Stomach (tissue), 9 donors: ENCODE results near the gene BTD. TPM values are rescaled to one million over a fixed set of nuclear protein-coding genes. Genes with fewer than 3 reads are reported as not detected.

Experiments used
- DNase-seq, 2 donors: peaks; one replicate each; pipeline versions ENCODE4 v3.0.0 to v3.0.0-alpha.2; 2013 to 2019
- H3K27ac ChIP-seq, 5 donors: fragments of 200-600 bp in 4 of 5; sonication (generic) in 4 of 5; one replicate each; pipeline ENCODE4 v1.5.1; 2013 to 2019; ENCODE audit warnings: mild to moderate bottlenecking in 1 of 5, moderate library complexity in 1 of 5
- H3K27me3 ChIP-seq, 3 donors: fragments of 200-600 bp; sonication (generic); one replicate each; pipeline ENCODE4 v1.5.1; 2017 to 2019; ENCODE audit warnings: mixed run types in 1 of 3
- H3K36me3 ChIP-seq, 4 donors: fragments of 200-600 bp; sonication (generic); 1 replicate in 3 of 4; 2 replicates in 1 of 4; pipeline ENCODE4 v1.5.1; 2016 to 2019
- H3K4me1 ChIP-seq, 4 donors: fragments of 200-600 bp; sonication (generic); one replicate each; pipeline ENCODE4 v1.5.1; 2016 to 2019
- H3K4me3 ChIP-seq, 4 donors: fragments of 200-600 bp; sonication (generic) in 3 of 4; one replicate each; pipeline ENCODE4 v1.5.1; 2016 to 2019; ENCODE audit warnings: mild to moderate bottlenecking in 1 of 4
- H3K9me3 ChIP-seq, 4 donors: fragments of 200-600 bp; sonication (generic); one replicate each; pipeline ENCODE4 v1.5.1; 2016 to 2019
- EP300 ChIP-seq: sonication (generic); formaldehyde crosslinking; IDR thresholded peaks from one replicate; pipeline ENCODE4 v1.6.1; 2017; ENCODE audit warnings: antibody characterized with exemption
- POLR2A ChIP-seq, 4 donors: fragments of 450-650 bp; IDR thresholded peaks; one replicate each; pipeline ENCODE4 v1.6.1; 2016; ENCODE audit warnings: antibody characterized with exemption in 4 of 4, control low read depth in 2 of 4, mild to moderate bottlenecking in 1 of 4, moderate library complexity in 1 of 4
- POLR2AphosphoS5 ChIP-seq, 3 donors: sonication (generic); formaldehyde crosslinking; IDR thresholded peaks; one replicate each; pipeline ENCODE4 v1.6.1; 2016; ENCODE audit warnings: antibody characterized with exemption in 3 of 3
- WGBS, 5 donors: extraction: QIAGEN DNeasy Blood & Tissue Kit in 3 of 5; methylation state at CpG; one replicate each; pipeline versions ENCODE4 v1.1.5 to v1.1.7; 2013 to 2018; 5-methylcytosine and 5-hydroxymethylcytosine counted together
- intact Hi-C: fragments of 100-400 bp; cut with DNase I; formaldehyde crosslinking; loops from one replicate; pipeline ENCODE4 v1.15.1; 2023; ENCODE audit warnings: low total_unique reads
- polyA plus RNA-seq, 3 donors: library from polyadenylated mRNA; stranded (reverse); fragments of 200-250 nt; gene quantifications; one replicate each; pipeline ENCODE4 v1.2.3, GENCODE V29; 2013
- total RNA-seq, 5 donors: library from RNA; depleted of rRNA; stranded (reverse); fragments of >200 nt; gene quantifications; one replicate each; pipeline versions ENCODE4 v1.1.0 to v1.2.3, GENCODE V29; 2014 to 2016
- TF ChIP-seq, protein P1 (sequence below), 7 experiments: fragments of 450-650 bp in 4 of 7; fragments of 200-600 bp in 3 of 7; sonication (generic) in 3 of 7; IDR thresholded peaks; one replicate each; pipeline ENCODE4 v1.5.1; 2016 to 2019; ENCODE audit warnings: antibody characterized with exemption in 7 of 7, control low read depth in 2 of 7, mild to moderate bottlenecking in 1 of 7
- donor health status: healthy with polysubstance abuse.
- donor health status: Bipolar disorder and iron deficiency.
- donor health status: healthy.

The BTD gene
- total and polyA plus RNA-seq, 8 donors: 2.9 to 102 (median 12.0) TPM

DNA sequence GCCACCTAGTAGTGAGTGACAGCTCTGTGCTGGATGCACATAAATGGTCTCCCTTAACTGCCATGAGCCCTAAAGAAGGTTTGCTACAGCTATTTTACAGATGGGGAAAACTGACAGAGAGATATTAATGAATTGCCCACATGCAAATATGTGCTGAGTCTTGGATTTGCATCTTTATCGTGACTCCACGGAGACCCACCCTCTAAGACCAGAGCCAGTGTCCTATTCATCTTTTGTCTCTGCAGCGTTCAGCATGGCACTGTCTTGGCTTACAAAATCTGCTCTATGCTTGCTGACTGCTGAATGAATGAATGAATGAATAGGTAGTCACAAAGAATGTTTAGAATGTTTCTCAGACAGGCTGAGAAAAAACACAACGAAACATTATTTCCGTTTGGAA is 48.3 kb downstream of the BTD start:
- no peak overlapping the region for H3K4me3 ChIP-seq
- intact Hi-C loops: no loop called here
- TF ChIP-seq, protein P1, sequence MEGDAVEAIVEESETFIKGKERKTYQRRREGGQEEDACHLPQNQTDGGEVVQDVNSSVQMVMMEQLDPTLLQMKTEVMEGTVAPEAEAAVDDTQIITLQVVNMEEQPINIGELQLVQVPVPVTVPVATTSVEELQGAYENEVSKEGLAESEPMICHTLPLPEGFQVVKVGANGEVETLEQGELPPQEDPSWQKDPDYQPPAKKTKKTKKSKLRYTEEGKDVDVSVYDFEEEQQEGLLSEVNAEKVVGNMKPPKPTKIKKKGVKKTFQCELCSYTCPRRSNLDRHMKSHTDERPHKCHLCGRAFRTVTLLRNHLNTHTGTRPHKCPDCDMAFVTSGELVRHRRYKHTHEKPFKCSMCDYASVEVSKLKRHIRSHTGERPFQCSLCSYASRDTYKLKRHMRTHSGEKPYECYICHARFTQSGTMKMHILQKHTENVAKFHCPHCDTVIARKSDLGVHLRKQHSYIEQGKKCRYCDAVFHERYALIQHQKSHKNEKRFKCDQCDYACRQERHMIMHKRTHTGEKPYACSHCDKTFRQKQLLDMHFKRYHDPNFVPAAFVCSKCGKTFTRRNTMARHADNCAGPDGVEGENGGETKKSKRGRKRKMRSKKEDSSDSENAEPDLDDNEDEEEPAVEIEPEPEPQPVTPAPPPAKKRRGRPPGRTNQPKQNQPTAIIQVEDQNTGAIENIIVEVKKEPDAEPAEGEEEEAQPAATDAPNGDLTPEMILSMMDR (IDR thresholded peaks at IDR 0.05): no peak
- TF ChIP-seq POLR2A (IDR thresholded peaks at IDR 0.05) (no peak), POLR2AphosphoS5 (IDR thresholded peaks at IDR 0.05) (no peak), EP300 (no peak)
- peaks cover 0 to 46% (median 20%) of the 10 kb centered on the region in 4 donors for H3K4me1 ChIP-seq
- no peak overlapping the region for H3K27ac ChIP-seq
- no peaks in the 10 kb centered on the region for H3K27me3 ChIP-seq
- 83 to 95% (median 91%) methylated on average over 5 of the region's 5 CpGs for WGBS, 5 donors
- no peak for DNase-seq
- peaks cover 0 to 6% (median 3%) of the 10 kb centered on the region in 4 donors for H3K36me3 ChIP-seq
- H3K9me3 ChIP-seq: peaks cover 0 to under 1% (median 0%) of the 10 kb centered on the region in 4 donors

DNA sequence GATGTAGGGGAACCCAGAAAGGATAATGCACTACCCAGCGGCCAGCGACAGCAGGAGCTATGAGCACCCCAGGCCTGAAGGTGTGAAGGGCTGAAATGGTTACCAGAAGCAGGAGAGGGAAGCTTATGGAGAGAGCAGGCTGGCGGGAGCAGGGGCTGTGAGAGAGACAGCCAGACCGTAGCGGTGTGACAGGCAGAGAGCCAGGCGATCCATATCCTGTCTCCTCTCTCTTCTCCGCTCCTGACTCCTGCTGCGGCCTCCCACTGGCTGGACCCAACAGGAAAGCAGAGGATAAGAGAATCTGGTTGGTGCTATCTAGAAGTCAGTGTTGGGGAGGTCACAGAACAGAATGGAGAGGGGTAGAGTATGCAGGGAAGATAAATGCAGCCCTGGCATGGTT is 49.9 kb downstream of the BTD start:
- intact Hi-C loops: no loop called here
- Histone ChIP-seq H3K4me1 (peaks cover 0 to 31% (median 17%) of the 10 kb centered on the region in 4 donors), H3K4me3 (no peak overlapping the region), H3K27me3 (no peaks in the 10 kb centered on the region), H3K36me3 (no peaks in the 10 kb centered on the region), H3K27ac (no peak overlapping the region), H3K9me3 (peaks cover 5 to 15% (median 9%) of the 10 kb centered on the region in 4 donors)
- no peak for TF ChIP-seq POLR2AphosphoS5 (IDR thresholded peaks at IDR 0.05)
- TF ChIP-seq, protein P1 (IDR thresholded peaks at IDR 0.05): no peak
- TF ChIP-seq POLR2A (IDR thresholded peaks at IDR 0.05): no peak
- TF ChIP-seq EP300: no peak
- WGBS, 5 donors: 69 to 91% (median 80%) methylated on average over 8 of the region's 8 CpGs
- DNase-seq: no peak

DNA sequence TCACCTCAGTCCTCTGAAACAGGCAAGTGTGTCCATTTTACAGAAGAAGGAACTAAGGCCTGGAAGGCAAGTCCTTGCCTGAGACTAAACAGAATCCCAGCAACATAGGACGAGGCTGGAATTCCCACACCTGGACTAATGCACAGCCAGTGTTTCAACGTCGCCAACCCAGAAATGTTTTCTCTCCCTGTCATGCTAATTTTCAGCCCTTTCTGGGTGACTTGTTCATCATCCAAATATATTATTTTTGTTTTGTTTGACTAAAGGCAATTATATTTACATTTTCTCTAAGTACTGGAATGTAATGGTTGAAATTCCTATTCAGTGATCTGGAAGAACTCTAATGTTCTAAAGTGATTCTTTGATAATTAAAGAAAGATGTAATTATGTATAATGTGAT is 51.8 kb downstream of the BTD start:
- Histone ChIP-seq H3K36me3 (no peaks in the 10 kb centered on the region), H3K4me3 (no peak overlapping the region), H3K9me3 (peaks cover 10 to 30% (median 23%) of the 10 kb centered on the region in 4 donors), H3K4me1 (peaks cover 0 to 12% (median 1%) of the 10 kb centered on the region in 4 donors), H3K27ac (no peak overlapping the region), H3K27me3 (no peaks in the 10 kb centered on the region)
- whole genome bisulfite sequencing, 5 donors: 70 to 89% (median 82%) methylated on average over 3 of the region's 3 CpGs
- no peak for DNase-seq
- intact Hi-C loops: no loop called here
- TF ChIP-seq, protein P1 (IDR thresholded peaks at IDR 0.05): no peak
- TF ChIP-seq POLR2AphosphoS5 (IDR thresholded peaks at IDR 0.05) (no peak), POLR2A (IDR thresholded peaks at IDR 0.05) (no peak)

DNA sequence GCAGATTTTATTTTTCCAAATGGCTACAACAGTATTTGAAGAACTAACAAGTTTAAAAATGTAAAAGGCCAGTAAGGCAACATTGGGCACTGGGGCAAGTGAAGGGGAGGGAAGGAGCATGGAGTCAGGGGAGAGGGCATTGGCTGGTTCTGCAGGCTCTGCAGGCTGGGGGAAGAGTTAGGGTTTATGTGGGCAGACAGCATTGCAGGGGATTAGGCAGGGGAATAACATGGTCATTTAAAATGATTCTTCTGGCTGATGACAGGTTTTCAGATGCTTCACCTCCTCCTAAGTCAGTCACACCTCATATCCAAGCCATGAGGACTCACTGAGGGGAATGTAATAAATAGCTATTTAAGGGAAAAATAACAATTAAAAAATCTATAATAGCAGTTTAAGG is 52.6 kb downstream of the BTD start:
- Histone ChIP-seq H3K36me3 (no peaks in the 10 kb centered on the region), H3K9me3 (peaks cover 10 to 30% (median 23%) of the 10 kb centered on the region in 4 donors), H3K27ac (no peak overlapping the region), H3K27me3 (no peaks in the 10 kb centered on the region), H3K4me3 (no peak overlapping the region), H3K4me1 (peaks cover 0 to 12% (median 0%) of the 10 kb centered on the region in 4 donors)
- intact Hi-C loops: no loop called here
- TF ChIP-seq EP300 (no peak), POLR2AphosphoS5 (IDR thresholded peaks at IDR 0.05) (no peak), POLR2A (IDR thresholded peaks at IDR 0.05) (no peak)
- TF ChIP-seq, protein P1 (IDR thresholded peaks at IDR 0.05): no peak
- DNase-seq: no peak
